ENCODE data around the gene SARDH.

DNA sequence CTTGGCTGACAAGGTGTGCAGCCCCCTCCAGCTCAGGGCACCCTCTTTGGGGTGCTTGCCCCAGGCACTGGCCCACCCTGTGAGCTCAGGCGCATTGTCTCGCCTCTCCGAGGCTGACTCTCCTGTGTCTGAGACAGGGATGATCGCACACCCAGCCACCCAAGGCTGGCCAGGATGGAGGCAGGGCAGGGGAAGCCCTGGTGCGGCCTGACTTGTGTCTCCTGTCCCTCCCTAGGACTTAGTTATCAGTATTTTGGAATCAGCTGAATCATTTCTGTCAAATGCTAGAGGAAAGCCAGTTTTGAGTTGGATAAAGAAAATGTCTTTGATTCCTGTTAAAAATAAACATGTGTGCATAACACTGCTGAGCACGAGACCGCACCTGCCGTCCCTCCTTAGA, 104.5 kb downstream of the SARDH start:
- TF ChIP-seq, protein P1, sequence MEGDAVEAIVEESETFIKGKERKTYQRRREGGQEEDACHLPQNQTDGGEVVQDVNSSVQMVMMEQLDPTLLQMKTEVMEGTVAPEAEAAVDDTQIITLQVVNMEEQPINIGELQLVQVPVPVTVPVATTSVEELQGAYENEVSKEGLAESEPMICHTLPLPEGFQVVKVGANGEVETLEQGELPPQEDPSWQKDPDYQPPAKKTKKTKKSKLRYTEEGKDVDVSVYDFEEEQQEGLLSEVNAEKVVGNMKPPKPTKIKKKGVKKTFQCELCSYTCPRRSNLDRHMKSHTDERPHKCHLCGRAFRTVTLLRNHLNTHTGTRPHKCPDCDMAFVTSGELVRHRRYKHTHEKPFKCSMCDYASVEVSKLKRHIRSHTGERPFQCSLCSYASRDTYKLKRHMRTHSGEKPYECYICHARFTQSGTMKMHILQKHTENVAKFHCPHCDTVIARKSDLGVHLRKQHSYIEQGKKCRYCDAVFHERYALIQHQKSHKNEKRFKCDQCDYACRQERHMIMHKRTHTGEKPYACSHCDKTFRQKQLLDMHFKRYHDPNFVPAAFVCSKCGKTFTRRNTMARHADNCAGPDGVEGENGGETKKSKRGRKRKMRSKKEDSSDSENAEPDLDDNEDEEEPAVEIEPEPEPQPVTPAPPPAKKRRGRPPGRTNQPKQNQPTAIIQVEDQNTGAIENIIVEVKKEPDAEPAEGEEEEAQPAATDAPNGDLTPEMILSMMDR (IDR thresholded peaks at IDR 0.05) = no peak
- TF ChIP-seq POLR2A (IDR thresholded peaks at IDR 0.05) = no peak
